Keratinocyte (primary cell): ENCODE measurements around the gene ETNK2.

Experiments
- CTCF ChIP-seq, 3 experiments: IDR thresholded peaks in 1 of 3; conservative IDR thresholded peaks in 1 of 3; optimal IDR thresholded peaks in 1 of 3; 2 replicates in 2 of 3; 3 replicates in 1 of 3; pipeline versions ENCODE3 to v1.5.1; 2011; ENCODE audit warnings: low read length in 3 of 3, mild to moderate bottlenecking in 3 of 3, moderate library complexity in 2 of 3, control low read depth in 1 of 3, inconsistent platforms in 1 of 3; ENCODE audit not compliant: insufficient read depth in 2 of 3; ENCODE audit errors: extremely low read depth in 1 of 3
- EZH2 ChIP-seq: IDR thresholded peaks from one replicate; pipeline ENCODE4 v1.6.1; 2012; ENCODE audit warnings: inconsistent platforms, mild to moderate bottlenecking, low read length, moderate library complexity

- TF ChIP-seq CTCF (optimal IDR thresholded peaks at IDR 0.05 in 1 of 3, IDR thresholded peaks at IDR 0.05 in 1 of 3, conservative IDR thresholded peaks at IDR 0.05 in 1 of 3; ENCODE audit: extremely low read depth in 1 of 3, insufficient read depth in 2 of 3, low read length in 3 of 3) (no peak), EZH2 (no peak)
Measured at GRCh38 chr1:204084247-204084772, 67.5 kb downstream of the ETNK2 start.
